HEK293T (cell line): ENCODE measurements around the gene ASTN2.

Experiments
- BHLHE40 ChIP-seq: fragments of 450-650 bp; IDR thresholded peaks from 2 replicates; pipeline ENCODE4 v1.6.1; 2016; ENCODE audit warnings: mild to moderate bottlenecking, moderate library complexity, borderline replicate concordance
- CTBP1 ChIP-seq: fragments of 450-650 bp; IDR thresholded peaks from 2 replicates; pipeline ENCODE4 v1.6.1; 2016; ENCODE audit warnings: borderline replicate concordance
- ELF4 ChIP-seq: fragments of 450-650 bp; IDR thresholded peaks from 2 replicates; pipeline ENCODE4 v1.6.1; 2017; ENCODE audit warnings: antibody characterized with exemption
- FOXK2 ChIP-seq: fragments of 450-650 bp; IDR thresholded peaks from 2 replicates; pipeline ENCODE4 v1.6.1; 2016; ENCODE audit warnings: mild to moderate bottlenecking
- FOXM1 ChIP-seq: fragments of 450-650 bp; IDR thresholded peaks from 2 replicates; pipeline ENCODE4 v1.6.1; 2017; ENCODE audit warnings: mild to moderate bottlenecking, borderline replicate concordance
- HDGF ChIP-seq: fragments of 450-650 bp; IDR thresholded peaks from 2 replicates; pipeline ENCODE4 v1.6.1; 2017; ENCODE audit warnings: antibody characterized with exemption, borderline replicate concordance
- L3MBTL2 ChIP-seq: fragments of 450-650 bp; conservative IDR thresholded peaks from 2 replicates; pipeline ENCODE4 v1.6.1; 2016; ENCODE audit warnings: mild to moderate bottlenecking
- LEF1 ChIP-seq: fragments of 450-650 bp; IDR thresholded peaks from 2 replicates; pipeline ENCODE4 v1.6.1; 2017; ENCODE audit warnings: mild to moderate bottlenecking, borderline replicate concordance
- NFRKB ChIP-seq: fragments of 450-650 bp; IDR thresholded peaks from 2 replicates; pipeline ENCODE4 v1.6.1; 2016; ENCODE audit warnings: mild to moderate bottlenecking, moderate library complexity
- SP1 ChIP-seq: fragments of 450-650 bp; IDR thresholded peaks from 2 replicates; pipeline ENCODE4 v1.6.1; 2017
- SUZ12 ChIP-seq: fragments of 450-650 bp; IDR thresholded peaks from 2 replicates; pipeline ENCODE4 v1.6.1; 2016; ENCODE audit warnings: mild to moderate bottlenecking
- TARDBP ChIP-seq: fragments of 450-650 bp; IDR thresholded peaks from 2 replicates; pipeline ENCODE4 v1.6.1; 2016
- ZNF384 ChIP-seq: fragments of 450-650 bp; IDR thresholded peaks from 2 replicates; pipeline ENCODE4 v1.6.1; 2016

DNA sequence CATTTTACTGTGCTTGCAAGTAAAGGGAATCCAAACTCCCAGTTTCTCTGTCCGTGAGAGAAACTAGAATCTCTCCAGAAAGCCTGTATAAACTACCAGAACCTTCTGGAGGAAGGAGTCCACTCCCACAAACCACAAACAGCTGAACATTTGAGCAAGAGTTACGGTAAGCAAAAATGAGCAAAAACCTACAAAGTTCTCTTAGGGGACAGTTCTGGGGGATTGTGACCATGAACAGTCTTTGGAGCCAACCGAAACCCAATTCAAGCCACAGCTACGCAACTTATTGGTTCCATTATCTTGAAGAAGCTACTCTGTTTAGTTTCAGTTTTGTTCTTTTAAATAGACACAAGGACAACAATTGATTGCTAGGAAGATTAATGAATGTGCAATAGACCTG lies 330.6 kb downstream of the ASTN2 start:
- no peak for TF ChIP-seq FOXM1
- no peak for TF ChIP-seq L3MBTL2
- no peak for TF ChIP-seq SUZ12
- no peak for TF ChIP-seq BHLHE40
- no peak for TF ChIP-seq TARDBP
- TF ChIP-seq HDGF: no peak
- no peak for TF ChIP-seq NFRKB
- TF ChIP-seq LEF1: no peak
- no peak for TF ChIP-seq SP1
- no peak for TF ChIP-seq CTBP1
- no peak for TF ChIP-seq FOXK2
- TF ChIP-seq ELF4: no peak
- no peak for TF ChIP-seq ZNF384
